Uterus (tissue), 2 donors: ENCODE measurements around the gene LHFPL6.

ENCODE experiments used
- CTCF ChIP-seq, 4 experiments: fragments of 200-600 bp in 2 of 4; fragments of 450-650 bp in 2 of 4; sonication (generic) in 2 of 4; IDR thresholded peaks; one replicate each; pipeline ENCODE4 v1.5.1; 2016 to 2019; ENCODE audit warnings: antibody characterized with exemption in 4 of 4, mild to moderate bottlenecking in 2 of 4, moderate library complexity in 1 of 4
- POLR2A ChIP-seq, 2 donors: fragments of 450-650 bp; IDR thresholded peaks; one replicate each; pipeline ENCODE4 v1.6.1; 2016; ENCODE audit warnings: antibody characterized with exemption in 2 of 2, mild to moderate bottlenecking in 1 of 2, moderate library complexity in 1 of 2

DNA sequence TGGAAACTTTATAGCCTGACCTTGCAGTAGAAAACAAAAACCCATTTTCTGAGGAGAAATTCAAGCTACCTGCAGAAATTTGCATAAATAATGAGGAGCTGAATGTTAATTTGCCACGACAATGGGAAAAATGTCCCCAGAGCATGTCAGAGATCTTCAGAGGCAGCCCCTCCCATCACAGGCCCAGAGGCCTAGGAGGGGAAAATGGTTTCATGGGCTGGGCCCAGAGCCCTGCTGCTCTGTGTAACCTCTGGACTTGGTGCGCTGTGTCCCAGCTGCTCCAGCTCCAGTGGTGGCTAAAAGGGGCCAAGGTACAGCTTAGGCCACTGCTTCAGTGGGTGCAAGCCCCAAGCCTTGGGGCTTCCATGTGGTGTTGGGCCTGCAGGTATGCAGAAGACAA, 306.8 kb downstream of the LHFPL6 start:
- TF ChIP-seq POLR2A (IDR thresholded peaks at IDR 0.05): no peak
- TF ChIP-seq CTCF (IDR thresholded peaks at IDR 0.05): no peak
